GM10248 (cell line): ENCODE results near the gene RAB3GAP2.
"Not testable (repeated sequence)": the region's sequence is repeated elsewhere in the genome, so short reads cannot be mapped to it uniquely, and the experiment has no call there.

Source experiments
- CTCF ChIA-PET: fragments of 300-600 bp; sonication (Branson Sonifier 250); formaldehyde crosslinking; extraction: SDS; loops from one replicate; lab custom pipeline; 2021; ENCODE audit warnings: antibody characterized with exemption; lab: Yijun Ruan, JAX
- POLR2A ChIA-PET: fragments of 350-650 bp; sonication (Branson Sonifier 250); formaldehyde crosslinking; extraction: SDS; loops from one replicate; lab custom pipeline; 2020; ENCODE audit warnings: antibody characterized with exemption; lab: Yijun Ruan, JAX
- DNase-seq: peaks from one replicate; pipeline ENCODE4 v3.0.0; 2012; ENCODE audit errors: extremely low spot score
- CTCF ChIP-seq: IDR thresholded peaks from 2 replicates; pipeline ENCODE4 v1.5.1; 2012; ENCODE audit warnings: mild to moderate bottlenecking, low read depth; ENCODE audit errors: extremely low read depth, missing control alignments, control extremely low read depth

RAB3GAP2 gene

GRCh38 chr1:220255204-220255603 lies 17.0 kb downstream of the RAB3GAP2 start:
- CTCF ChIA-PET = interaction anchor here (1.2 kb wide), 1 partner anchor 20 kb away, joined by 4 read pairs; no protein-coding TSS in a partner anchor

GRCh38 chr1:220253290-220253689 lies 19.0 kb downstream of the RAB3GAP2 start:
- POLR2A ChIA-PET, DNase-seq: not testable (repeated sequence)
- CTCF ChIA-PET = interaction anchor here (0.7 kb wide), 1 partner anchor 23 kb away, joined by 3 read pairs; no protein-coding TSS in a partner anchor

More at GRCh38 chr1:220255204-220255603, 17.0 kb downstream of the RAB3GAP2 start:
- TF ChIP-seq CTCF = no peak
- POLR2A ChIA-PET = no interaction called here
- DNase-seq = no peak

- POLR2A ChIA-PET = no interaction called here
- DNase-seq = no peak
- no peak for TF ChIP-seq CTCF
- CTCF ChIA-PET = interaction anchor here (1.5 kb wide), 1 partner anchor 16 kb away, joined by 3 read pairs; no protein-coding TSS in a partner anchor
Observed at GRCh38 chr1:220251272-220251671, 21.0 kb downstream of the RAB3GAP2 start.

- CTCF ChIA-PET = no interaction called here
- no peak for TF ChIP-seq CTCF
- DNase-seq = no peak
- POLR2A ChIA-PET = no interaction called here
Observed at GRCh38 chr1:220250681-220251080, 21.6 kb downstream of the RAB3GAP2 start.

- DNase-seq = no peak
- CTCF ChIA-PET = no interaction called here
- POLR2A ChIA-PET = no interaction called here
- no peak for TF ChIP-seq CTCF
Observed at GRCh38 chr1:220249522-220249921, 22.7 kb downstream of the RAB3GAP2 start.

- CTCF ChIA-PET, DNase-seq, POLR2A ChIA-PET: not testable (repeated sequence)
Observed at GRCh38 chr1:220248715-220249265, 23.5 kb downstream of the RAB3GAP2 start.

- DNase-seq, POLR2A ChIA-PET, CTCF ChIA-PET: not testable (repeated sequence)
Observed at GRCh38 chr1:220245900-220246299, 26.4 kb downstream of the RAB3GAP2 start.

- POLR2A ChIA-PET = no interaction called here
- no peak for DNase-seq
- CTCF ChIA-PET = interaction anchor here (1.2 to 1.3 kb wide), 2 partner anchors 24 to 52 kb away, joined by 3 read pairs; no protein-coding TSS in a partner anchor
- TF ChIP-seq CTCF = no peak
Observed at GRCh38 chr1:220243947-220244346, 28.3 kb downstream of the RAB3GAP2 start.
